ENCODE data around the gene RIN2.
"Not testable (repeated sequence)": the region's sequence is repeated elsewhere in the genome, so short reads cannot be mapped to it uniquely, and the experiment has no call there.

RIN2 gene

GRCh38 chr20:19791887-19792286 lies 33.8 kb downstream of the RIN2 start:
- DNase-seq = no peak

GRCh38 chr20:19793716-19794115 lies 35.7 kb downstream of the RIN2 start:
- DNase-seq = no peak

- DNase-seq = no peak
These were observed 36.9 kb downstream of the RIN2 start for GRCh38 chr20:19794941-19795340.

GRCh38 chr20:19799325-19799724 lies 41.3 kb downstream of the RIN2 start:
- DNase-seq = no peak

GRCh38 chr20:19802099-19802491 lies 44.0 kb downstream of the RIN2 start:
- DNase-seq = no peak

DNA sequence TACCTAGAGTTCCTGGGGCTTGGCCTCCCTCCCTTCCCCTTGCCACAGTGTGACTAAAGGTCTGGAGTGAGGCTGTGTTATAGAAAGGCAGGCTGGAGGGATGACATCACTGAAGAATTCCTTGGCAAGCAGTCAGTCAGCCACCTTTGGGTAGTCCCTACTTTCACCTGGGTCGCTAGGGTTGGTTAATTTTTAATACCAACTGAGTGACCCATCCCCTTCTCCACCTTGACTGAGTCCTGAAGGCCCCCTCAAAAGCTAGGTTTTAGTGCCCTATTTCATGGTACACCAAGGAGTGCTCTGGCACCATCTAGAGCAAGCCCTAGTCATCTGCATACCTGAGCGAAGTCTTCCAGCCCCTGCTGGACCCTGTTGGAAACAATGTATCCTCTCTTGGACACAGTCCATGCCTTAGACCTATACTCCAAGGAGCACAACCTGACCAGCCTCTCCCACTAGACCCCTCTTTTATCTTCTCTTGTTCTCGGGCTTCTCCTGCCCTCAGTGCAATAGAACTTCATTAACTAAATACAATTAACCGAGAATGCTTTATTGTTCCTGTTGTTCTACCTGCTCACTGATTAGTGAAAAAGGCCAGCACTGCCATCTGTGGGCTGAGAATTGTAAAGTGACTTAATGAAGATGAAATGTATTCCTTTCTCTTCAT lies 44.6 kb downstream of the RIN2 start:
- no peak for DNase-seq

DNA sequence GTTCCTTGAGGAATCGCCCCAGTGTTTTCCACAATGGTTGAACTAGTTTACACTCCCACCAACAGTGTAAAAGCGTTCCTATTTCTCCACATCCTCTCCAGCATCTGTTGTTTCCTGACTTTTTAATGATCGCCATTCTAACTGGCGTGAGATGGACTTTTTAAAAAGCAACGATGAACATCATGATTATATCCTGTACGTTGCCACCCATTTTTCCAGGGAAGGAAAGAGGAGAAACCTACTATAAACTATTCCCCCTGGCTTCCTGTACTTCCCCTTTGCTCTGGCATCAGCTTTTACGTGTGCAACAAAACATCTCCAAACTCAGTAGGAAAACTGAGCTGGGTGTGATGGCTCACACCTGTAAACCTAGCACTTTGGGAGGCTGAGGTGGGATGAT lies 48.2 kb downstream of the RIN2 start:
- DNase-seq = not testable (repeated sequence)

DNA sequence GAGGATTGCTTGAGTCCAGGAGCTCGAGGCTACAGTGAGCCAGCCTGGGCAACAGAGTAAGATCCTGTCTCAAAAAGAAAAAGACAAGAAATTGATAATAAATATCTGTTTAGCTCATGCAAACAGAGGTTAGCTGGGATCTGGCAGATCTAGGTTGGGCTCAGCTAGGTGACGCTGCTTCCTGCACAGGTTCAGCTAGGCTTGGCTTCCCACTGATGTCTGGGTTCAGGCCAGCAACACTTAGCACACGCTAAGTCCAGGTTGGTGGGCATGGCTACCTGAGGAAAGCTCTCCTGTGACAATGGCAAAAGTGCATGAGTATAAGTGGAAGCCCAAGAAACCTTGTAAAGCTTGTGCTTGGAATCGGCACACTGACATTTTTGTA lies 48.7 kb downstream of the RIN2 start:
- DNase-seq = no peak

- peak; percentile 83 to 86 for DNase-seq
These were observed 49.3 kb downstream of the RIN2 start for GRCh38 chr20:19807191-19807945.
